LNCaP clone FGC (cell line): ENCODE measurements around the gene C1QC.

Experiments
- DNase-seq: peaks from one replicate; pipeline ENCODE4 v3.0.0-alpha.2; 2011; ENCODE audit warnings: low read depth
- H3K4me3 ChIP-seq: 2 replicates; pipeline ENCODE4 v1.5.1; 2011; ENCODE audit warnings: mild to moderate bottlenecking, low read depth, low read length, control low read depth
- CTCF ChIP-seq: IDR thresholded peaks from 2 replicates; pipeline ENCODE4 v1.5.1; 2012; ENCODE audit warnings: mild to moderate bottlenecking; ENCODE audit not compliant: control insufficient read depth, insufficient read depth; ENCODE audit errors: extremely low read depth

C1QC gene

DNA sequence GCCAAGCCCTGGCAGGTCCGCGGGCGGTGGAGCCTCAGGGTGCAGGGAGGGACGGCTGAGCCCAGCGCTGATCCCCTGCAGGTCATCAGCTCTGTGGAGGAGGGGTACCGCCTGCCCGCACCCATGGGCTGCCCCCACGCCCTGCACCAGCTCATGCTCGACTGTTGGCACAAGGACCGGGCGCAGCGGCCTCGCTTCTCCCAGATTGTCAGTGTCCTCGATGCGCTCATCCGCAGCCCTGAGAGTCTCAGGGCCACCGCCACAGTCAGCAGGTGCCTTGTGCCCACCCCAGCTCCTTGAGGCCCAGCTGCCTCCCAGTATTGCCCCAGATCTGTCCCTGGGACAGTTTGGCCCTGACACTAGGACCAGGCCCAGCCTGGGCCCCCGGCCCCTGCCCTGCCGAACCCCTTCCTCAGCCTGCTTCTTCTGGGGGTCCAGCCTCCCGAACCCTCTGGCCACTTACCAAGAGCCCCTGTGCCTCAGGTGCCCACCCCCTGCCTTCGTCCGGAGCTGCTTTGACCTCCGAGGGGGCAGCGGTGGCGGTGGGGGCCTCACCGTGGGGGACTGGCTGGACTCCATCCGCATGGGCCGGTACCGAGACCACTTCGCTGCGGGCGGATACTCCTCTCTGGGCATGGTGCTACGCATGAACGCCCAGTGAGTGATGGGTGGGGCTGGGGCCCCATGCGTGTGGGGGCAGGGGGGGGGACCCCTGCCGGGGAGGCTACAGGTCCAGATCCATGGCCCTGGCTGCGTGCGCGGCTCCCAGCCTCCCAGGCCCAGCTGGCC lies 42.4 kb upstream of the C1QC start:
- DNase-seq: no peak
- no peak for TF ChIP-seq CTCF
- no peak overlapping the region for H3K4me3 ChIP-seq

GRCh38 chr1:22601610-22602009 lies 41.8 kb upstream of the C1QC start:
- H3K4me3 ChIP-seq: no peak overlapping the region
- no peak for DNase-seq
- no peak for TF ChIP-seq CTCF

- no peak for DNase-seq
- no peak for TF ChIP-seq CTCF
Observed at GRCh38 chr1:22602060-22602740, 41.2 kb upstream of the C1QC start.

DNA sequence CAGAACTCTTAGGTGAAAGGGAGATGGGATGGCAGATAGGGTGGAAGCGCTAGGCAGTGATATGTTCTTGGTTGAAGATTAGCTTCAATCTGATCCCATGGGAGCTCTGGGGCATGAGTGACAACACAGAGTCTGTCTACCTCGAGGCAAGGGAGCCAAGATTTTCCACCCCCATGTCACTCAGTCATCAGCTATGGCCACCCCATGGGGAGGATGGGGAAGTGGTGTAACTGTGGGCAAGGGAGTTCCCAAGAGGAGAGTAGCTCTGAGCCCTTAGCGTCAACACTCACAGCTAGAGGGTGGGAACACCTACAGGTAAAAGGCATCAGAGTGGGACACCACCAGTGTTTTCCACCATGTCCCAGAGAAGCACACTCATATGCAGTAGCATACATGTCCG lies 37.3 kb upstream of the C1QC start:
- no peak overlapping the region for H3K4me3 ChIP-seq
- no peak for DNase-seq
- no peak for TF ChIP-seq CTCF

More at GRCh38 chr1:22602060-22602740, 41.2 kb upstream of the C1QC start:
- H3K4me3 ChIP-seq: no peak overlapping the region

DNA sequence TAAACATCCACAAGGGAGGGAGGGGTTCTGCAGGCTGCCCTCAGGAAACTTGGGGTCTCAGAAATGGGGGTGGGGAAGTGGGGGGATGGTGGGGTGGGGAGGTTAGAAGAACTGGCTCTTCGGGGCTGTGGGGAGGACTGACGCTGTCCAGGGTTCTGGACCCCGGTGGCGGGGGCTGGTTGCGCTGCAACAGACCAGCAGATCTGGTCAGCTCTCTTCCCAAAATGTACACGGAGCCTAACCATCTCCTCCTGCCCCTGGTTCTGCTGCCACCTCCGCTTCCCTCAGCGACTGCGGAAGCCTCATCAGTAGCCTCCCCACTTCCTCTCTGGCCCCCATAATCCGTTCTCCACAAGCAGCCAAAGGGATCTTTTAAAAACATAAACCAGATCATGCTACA lies 36.3 kb upstream of the C1QC start:
- DNase-seq: no peak
- H3K4me3 ChIP-seq: no peak overlapping the region
- TF ChIP-seq CTCF: no peak

GRCh38 chr1:22608361-22608760 lies 35.1 kb upstream of the C1QC start:
- no peak for DNase-seq
- no peak for TF ChIP-seq CTCF
- no peak overlapping the region for H3K4me3 ChIP-seq
